Neural cell (in vitro differentiated cells): ENCODE measurements around the gene RYR2.

Experiments
- CTCF ChIP-seq: fragments of 450-650 bp; IDR thresholded peaks from 2 replicates; pipeline ENCODE4 v1.5.1; 2014; ENCODE audit warnings: antibody characterized with exemption, mild to moderate bottlenecking, moderate library complexity; ENCODE audit not compliant: poor library complexity, severe bottlenecking
- EP300 ChIP-seq: fragments of 450-650 bp; conservative IDR thresholded peaks from 2 replicates; pipeline ENCODE4 v1.6.1; 2014; ENCODE audit warnings: antibody characterized with exemption, mild to moderate bottlenecking, moderate library complexity; ENCODE audit not compliant: poor library complexity, severe bottlenecking
- EZH2 ChIP-seq: fragments of 200-600, 300-800 bp; shearing (Covaris generic), sonication (generic); IDR thresholded peaks from 2 replicates; pipeline ENCODE4 v1.6.1; 2014; ENCODE audit warnings: antibody characterized with exemption, low read length, borderline replicate concordance, mild to moderate bottlenecking; ENCODE audit not compliant: insufficient read depth, poor library complexity, severe bottlenecking
- MXI1 ChIP-seq: fragments of 450-650 bp; conservative IDR thresholded peaks from 2 replicates; pipeline ENCODE4 v1.6.1; 2014; ENCODE audit warnings: antibody characterized with exemption, mild to moderate bottlenecking; ENCODE audit not compliant: poor library complexity, severe bottlenecking
- POLR2AphosphoS5 ChIP-seq: IDR thresholded peaks from 2 replicates; pipeline ENCODE4 v1.6.1; 2012
- RAD21 ChIP-seq: fragments of 450-650 bp; conservative IDR thresholded peaks from 2 replicates; pipeline ENCODE4 v1.6.1; 2014; ENCODE audit warnings: antibody characterized with exemption, mild to moderate bottlenecking, moderate library complexity
- REST ChIP-seq: IDR thresholded peaks from 2 replicates; pipeline ENCODE4 v1.6.1; 2012; ENCODE audit warnings: borderline replicate concordance
- SMC3 ChIP-seq: fragments of 450-650 bp; conservative IDR thresholded peaks from 2 replicates; pipeline ENCODE4 v1.6.1; 2014; ENCODE audit warnings: antibody characterized with exemption, mild to moderate bottlenecking, moderate library complexity; ENCODE audit not compliant: poor library complexity
- TAF1 ChIP-seq: IDR thresholded peaks from 2 replicates; pipeline ENCODE4 v1.6.1; 2012; ENCODE audit warnings: low read depth

- no peak for TF ChIP-seq SMC3
- TF ChIP-seq CTCF, result no peak
- no peak for TF ChIP-seq EZH2
- TF ChIP-seq POLR2AphosphoS5, result no peak
- TF ChIP-seq EP300, result no peak
- TF ChIP-seq REST, result no peak
- TF ChIP-seq RAD21, result no peak
- TF ChIP-seq TAF1, result no peak
- no peak for TF ChIP-seq MXI1
These were observed 596.6 kb downstream of the RYR2 start for GRCh38 chr1:237638555-237638954.
